GM12875 (cell line): Measurements from ENCODE around the gene PLS3.

Source experiments
- H3K4me3 ChIP-seq: one replicate; pipeline ENCODE4 v1.5.1; 2011; ENCODE audit warnings: low read depth, low read length, control low read depth
- TF ChIP-seq, protein P1 (sequence below): IDR thresholded peaks from 2 replicates; pipeline ENCODE4 v1.5.1; 2011; ENCODE audit warnings: low read depth, mild to moderate bottlenecking, control low read depth, inconsistent platforms, low read length, moderate library complexity, borderline replicate concordance; ENCODE audit not compliant: insufficient read depth

Gene PLS3

DNA sequence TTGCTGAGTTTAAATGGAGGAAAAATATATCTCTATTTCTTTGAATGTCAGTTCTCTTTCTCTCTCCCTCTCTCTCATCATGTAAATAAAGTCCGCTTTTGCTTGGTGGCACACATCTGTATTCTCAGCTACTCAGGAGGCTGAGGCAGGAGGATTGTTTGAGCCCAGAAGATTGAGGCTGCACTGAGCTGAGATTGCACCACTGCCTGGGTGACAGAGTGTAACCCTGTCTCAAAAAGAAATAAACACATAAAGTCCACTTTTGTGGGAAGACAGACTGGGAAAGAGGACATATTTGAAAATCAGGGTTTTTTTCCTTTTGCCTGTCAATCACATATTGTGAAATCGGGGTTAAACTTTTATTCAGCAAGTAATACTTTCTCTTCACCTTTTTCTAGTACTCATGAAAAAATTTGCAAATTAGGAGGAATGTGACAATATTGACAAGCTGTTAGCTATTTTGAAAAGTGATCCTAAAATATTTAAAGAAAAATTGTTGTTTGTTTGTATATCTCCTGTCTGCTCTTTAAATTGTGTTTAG is 42.6 kb downstream of the PLS3 start:
- no peak overlapping the region for H3K4me3 ChIP-seq
- TF ChIP-seq, protein P1, sequence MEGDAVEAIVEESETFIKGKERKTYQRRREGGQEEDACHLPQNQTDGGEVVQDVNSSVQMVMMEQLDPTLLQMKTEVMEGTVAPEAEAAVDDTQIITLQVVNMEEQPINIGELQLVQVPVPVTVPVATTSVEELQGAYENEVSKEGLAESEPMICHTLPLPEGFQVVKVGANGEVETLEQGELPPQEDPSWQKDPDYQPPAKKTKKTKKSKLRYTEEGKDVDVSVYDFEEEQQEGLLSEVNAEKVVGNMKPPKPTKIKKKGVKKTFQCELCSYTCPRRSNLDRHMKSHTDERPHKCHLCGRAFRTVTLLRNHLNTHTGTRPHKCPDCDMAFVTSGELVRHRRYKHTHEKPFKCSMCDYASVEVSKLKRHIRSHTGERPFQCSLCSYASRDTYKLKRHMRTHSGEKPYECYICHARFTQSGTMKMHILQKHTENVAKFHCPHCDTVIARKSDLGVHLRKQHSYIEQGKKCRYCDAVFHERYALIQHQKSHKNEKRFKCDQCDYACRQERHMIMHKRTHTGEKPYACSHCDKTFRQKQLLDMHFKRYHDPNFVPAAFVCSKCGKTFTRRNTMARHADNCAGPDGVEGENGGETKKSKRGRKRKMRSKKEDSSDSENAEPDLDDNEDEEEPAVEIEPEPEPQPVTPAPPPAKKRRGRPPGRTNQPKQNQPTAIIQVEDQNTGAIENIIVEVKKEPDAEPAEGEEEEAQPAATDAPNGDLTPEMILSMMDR, result no peak

DNA sequence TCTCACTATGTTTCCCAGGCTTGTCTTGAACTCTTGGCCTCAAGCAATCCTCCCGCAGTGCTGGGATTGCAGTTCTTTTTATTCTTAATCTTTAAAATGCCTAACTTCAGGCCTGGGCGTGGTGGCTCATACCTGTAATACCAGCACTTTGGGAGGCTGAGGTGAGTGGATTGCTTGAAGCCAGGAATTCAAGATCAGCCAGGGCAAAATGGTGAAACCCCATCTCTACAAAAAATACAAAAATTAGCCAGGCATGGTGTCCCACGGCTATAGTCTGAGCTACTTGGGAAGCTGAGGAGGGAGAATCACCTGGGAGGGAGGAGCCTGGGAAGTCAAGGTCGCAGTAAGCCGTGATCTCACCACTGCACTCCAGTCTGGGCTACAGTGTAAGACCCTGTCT is 45.9 kb downstream of the PLS3 start:
- TF ChIP-seq, protein P1, result no peak
- no peak overlapping the region for H3K4me3 ChIP-seq

DNA sequence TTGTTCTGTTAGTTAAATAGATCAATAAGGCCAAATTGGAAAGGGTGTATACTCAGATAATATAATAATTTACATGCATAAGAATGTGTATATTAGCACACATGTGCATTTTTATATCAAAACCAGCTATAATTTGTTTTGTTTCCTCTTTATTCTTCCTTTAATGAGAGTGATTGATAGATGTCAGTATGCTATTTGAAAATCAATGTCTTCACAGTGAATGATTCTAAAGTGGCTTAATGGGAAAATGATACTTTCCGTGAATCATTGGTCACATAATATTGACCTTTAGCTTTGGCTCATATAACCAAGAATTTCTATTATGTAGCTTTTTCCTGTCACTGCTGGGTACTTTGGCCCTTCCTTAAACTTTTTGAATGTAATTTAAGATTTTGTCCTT is 48.6 kb downstream of the PLS3 start:
- TF ChIP-seq, protein P1, result no peak
- H3K4me3 ChIP-seq, result no peak overlapping the region

DNA sequence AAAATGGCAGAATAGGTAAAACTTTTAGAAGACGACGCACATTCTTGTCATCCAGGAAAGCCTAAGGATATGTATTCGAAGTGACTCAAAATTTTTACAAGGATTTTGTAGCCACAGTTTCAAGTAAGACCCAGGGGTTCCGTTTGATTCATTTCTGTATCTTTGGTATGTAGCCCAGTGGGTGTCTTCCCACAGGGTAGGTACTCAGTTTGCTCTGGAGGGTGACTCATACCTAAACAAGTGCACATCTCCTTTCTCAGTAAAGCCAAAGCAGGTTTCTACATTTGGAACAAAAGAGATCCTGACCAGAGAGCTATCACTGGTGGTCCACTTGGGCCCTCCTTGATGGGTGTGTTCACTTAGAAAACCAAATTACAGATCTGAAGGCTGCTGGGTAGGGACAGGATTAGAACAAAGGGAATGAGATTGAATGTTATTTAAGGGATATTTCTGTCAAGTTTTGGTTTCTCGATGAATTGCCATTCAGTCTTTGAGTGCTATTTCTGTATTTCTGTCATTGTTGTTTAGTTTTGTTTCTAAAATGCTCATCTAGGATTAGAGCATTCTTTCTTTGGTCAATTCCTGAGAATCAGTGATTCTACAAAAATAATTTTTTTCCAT is 56.1 kb downstream of the PLS3 start:
- H3K4me3 ChIP-seq, result no peak overlapping the region
- TF ChIP-seq, protein P1, result no peak

DNA sequence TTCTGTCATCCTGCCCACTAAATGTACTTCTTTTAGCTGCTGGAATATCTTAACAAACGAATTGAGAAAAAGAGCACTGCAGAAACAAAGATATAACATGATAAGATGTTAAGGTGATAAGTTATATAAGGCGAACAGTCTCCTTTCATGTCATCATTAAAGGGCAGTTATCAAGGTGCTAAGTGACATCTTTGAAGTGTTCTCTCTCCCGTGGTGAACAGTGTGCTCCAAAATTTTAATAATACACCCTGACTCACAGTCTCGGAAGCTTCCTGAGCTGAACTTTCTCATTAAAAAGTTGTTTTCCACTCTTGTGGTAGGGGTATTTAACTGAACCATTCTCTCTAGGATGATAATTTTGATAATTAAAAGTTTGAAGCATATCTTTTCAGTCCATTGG is 61.6 kb downstream of the PLS3 start:
- TF ChIP-seq, protein P1, result no peak
- H3K4me3 ChIP-seq, result no peak overlapping the region

DNA sequence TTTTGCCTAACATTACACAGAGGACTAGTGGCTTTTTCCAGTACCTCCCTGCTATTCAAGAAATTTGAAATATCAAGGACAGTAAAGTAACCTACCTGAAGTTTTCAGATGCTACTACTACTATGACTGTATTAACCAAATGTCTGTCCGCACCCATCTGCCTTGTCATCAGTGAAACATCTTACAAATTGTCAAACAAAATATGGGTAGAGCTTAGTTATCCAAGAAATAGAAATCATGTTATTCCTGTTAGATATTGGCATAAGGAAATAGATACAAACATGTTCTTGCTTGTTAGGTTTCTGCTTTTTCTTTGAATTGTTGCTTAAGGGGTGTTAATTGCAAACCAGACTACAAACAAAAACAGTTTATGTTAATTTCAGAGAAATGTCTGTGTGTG is 63.9 kb downstream of the PLS3 start:
- no peak overlapping the region for H3K4me3 ChIP-seq
- TF ChIP-seq, protein P1, result no peak

DNA sequence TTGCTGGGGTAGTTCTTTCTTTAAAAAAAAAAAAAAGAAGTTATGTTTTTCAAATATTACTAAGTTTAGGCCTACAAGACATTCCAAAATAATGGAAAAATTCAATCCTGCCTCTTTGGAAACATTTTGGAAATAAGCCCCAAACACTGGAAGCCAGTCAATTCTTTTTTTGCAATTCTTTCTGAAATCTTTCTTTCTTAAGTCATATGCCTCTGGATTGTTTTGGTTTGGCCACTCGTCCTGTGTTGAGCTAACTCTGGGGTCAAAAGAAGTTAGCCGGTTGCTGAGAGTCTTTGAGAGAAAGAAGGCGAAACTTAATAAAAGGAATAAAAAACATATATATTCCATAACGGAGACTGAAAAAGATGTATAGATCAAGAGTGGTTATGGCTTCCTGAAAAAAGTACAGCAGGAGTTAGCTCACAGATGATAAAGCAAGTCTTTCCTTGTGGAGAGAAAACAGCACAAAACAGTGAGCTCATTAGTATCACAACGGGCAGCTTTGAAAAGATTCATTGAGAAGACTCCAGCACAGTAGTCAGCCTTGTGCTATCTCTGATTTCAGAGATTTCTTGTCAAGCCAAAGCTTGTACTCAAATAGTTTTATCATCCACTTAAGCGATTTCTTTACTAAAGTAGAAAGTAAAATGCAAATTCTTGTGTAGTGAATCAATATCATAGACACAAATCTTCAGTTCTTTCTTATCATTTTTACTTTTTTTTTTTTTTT is 64.8 kb downstream of the PLS3 start:
- H3K4me3 ChIP-seq, result no peak overlapping the region
- TF ChIP-seq, protein P1, result no peak
